ENCODE results near the gene BCL2.

Gene BCL2

GRCh38 chr18:63286926-63287325 is 32.6 kb downstream of the BCL2 start:
- Histone ChIP-seq H2AK5ac (ENCODE audit: low read length) (no peak overlapping the region), H2BK120ac (ENCODE audit: insufficient read depth, low read length, poor library complexity) (no peak overlapping the region), H4K91ac (ENCODE audit: low read depth, low read length) (no peak overlapping the region), H2BK5ac (ENCODE audit: low read depth, low read length, poor library complexity) (no peak overlapping the region), H3K4ac (ENCODE audit: low read depth, low read length) (no peak overlapping the region), H3K27me3 (ENCODE audit: insufficient read depth, low read length) (no peaks in the 10 kb centered on the region), H3K27ac (ENCODE audit: low read depth, low read length) (no peak overlapping the region), H3K9ac (ENCODE audit: low read length) (no peak overlapping the region), H3K23ac (ENCODE audit: low read length) (no peak overlapping the region), H3K79me2 (ENCODE audit: control insufficient read depth, insufficient read depth, low read length, poor library complexity) (no peaks in the 10 kb centered on the region), H2BK12ac (ENCODE audit: low read length) (no peak overlapping the region), H3K14ac (ENCODE audit: low read length) (no peak overlapping the region), H4K12ac (ENCODE audit: low read depth, low read length) (no peak overlapping the region), H3K36me3 (ENCODE audit: control insufficient read depth in 1 of 2, insufficient read depth in 2 of 2, low read length in 2 of 2) (no peaks in the 10 kb centered on the region), H3K18ac (ENCODE audit: low read length) (no peak overlapping the region), H2AFZ (ENCODE audit: insufficient read depth, low read length, poor library complexity) (no peak overlapping the region), H3K4me2 (ENCODE audit: low read length) (no peak overlapping the region), H3K4me3 (ENCODE audit: low read depth, low read length) (no peak overlapping the region), H3K4me1 (ENCODE audit: control insufficient read depth in 1 of 2, insufficient read depth in 2 of 2, low read length in 2 of 2) (no peaks in the 10 kb centered on the region), H3K79me1 (ENCODE audit: low read length) (no peaks in the 10 kb centered on the region), H4K8ac (ENCODE audit: low read depth, low read length) (no peak overlapping the region), H3K9me3 (ENCODE audit: insufficient read depth, low read depth, low read length) (no peaks in the 10 kb centered on the region)
- no peak for DNase-seq
- WGBS (ENCODE audit: extremely low coverage, insufficient coverage, insufficient read length), result no CpG with 5 or more reads among the region's 4 CpGs

- H3K27me3 ChIP-seq (ENCODE audit: insufficient read depth, low read length), result no peaks in the 10 kb centered on the region
- no CpG with 5 or more reads among the region's 14 CpGs for WGBS (ENCODE audit: extremely low coverage, insufficient coverage, insufficient read length)
- H3K14ac ChIP-seq (ENCODE audit: low read length), result no peak overlapping the region
- no peak overlapping the region for H2BK5ac ChIP-seq (ENCODE audit: low read depth, low read length, poor library complexity)
- no peak overlapping the region for H4K91ac ChIP-seq (ENCODE audit: low read depth, low read length)
- no peak overlapping the region for H3K4me2 ChIP-seq (ENCODE audit: low read length)
- no peak overlapping the region for H4K8ac ChIP-seq (ENCODE audit: low read depth, low read length)
- H2BK120ac ChIP-seq (ENCODE audit: insufficient read depth, low read length, poor library complexity), result no peak overlapping the region
- H3K9ac ChIP-seq (ENCODE audit: low read length), result no peak overlapping the region
- no peak overlapping the region for H4K12ac ChIP-seq (ENCODE audit: low read depth, low read length)
- no peaks in the 10 kb centered on the region for H3K9me3 ChIP-seq (ENCODE audit: insufficient read depth, low read depth, low read length)
- H3K18ac ChIP-seq (ENCODE audit: low read length), result no peak overlapping the region
- no peaks in the 10 kb centered on the region for H3K79me2 ChIP-seq (ENCODE audit: control insufficient read depth, insufficient read depth, low read length, poor library complexity)
- no peak overlapping the region for H2AK5ac ChIP-seq (ENCODE audit: low read length)
- H2BK12ac ChIP-seq (ENCODE audit: low read length), result no peak overlapping the region
- H3K4me1 ChIP-seq (ENCODE audit: control insufficient read depth in 1 of 2, insufficient read depth in 2 of 2, low read length in 2 of 2), result no peaks in the 10 kb centered on the region
- H3K4ac ChIP-seq (ENCODE audit: low read depth, low read length), result no peak overlapping the region
- H2AFZ ChIP-seq (ENCODE audit: insufficient read depth, low read length, poor library complexity), result no peak overlapping the region
- H3K36me3 ChIP-seq (ENCODE audit: control insufficient read depth in 1 of 2, insufficient read depth in 2 of 2, low read length in 2 of 2), result no peaks in the 10 kb centered on the region
- H3K4me3 ChIP-seq (ENCODE audit: low read depth, low read length), result no peak overlapping the region
- DNase-seq, result no peak
- no peak overlapping the region for H3K27ac ChIP-seq (ENCODE audit: low read depth, low read length)
- no peak overlapping the region for H3K23ac ChIP-seq (ENCODE audit: low read length)
- no peaks in the 10 kb centered on the region for H3K79me1 ChIP-seq (ENCODE audit: low read length)
Measured at GRCh38 chr18:63284827-63285733, 34.5 kb downstream of the BCL2 start.

- Histone ChIP-seq H3K18ac (ENCODE audit: low read length) (no peak overlapping the region), H3K4me3 (ENCODE audit: low read depth, low read length) (no peak overlapping the region), H3K79me1 (ENCODE audit: low read length) (no peaks in the 10 kb centered on the region)
Measured at GRCh38 chr18:63284173-63284799, 35.3 kb downstream of the BCL2 start.

GRCh38 chr18:63283305-63284094 is 36.1 kb downstream of the BCL2 start:
- no peak overlapping the region for H4K8ac ChIP-seq (ENCODE audit: low read depth, low read length)
- H3K4me3 ChIP-seq (ENCODE audit: low read depth, low read length), result no peak overlapping the region
- H2AK5ac ChIP-seq (ENCODE audit: low read length), result no peak overlapping the region
- no peak overlapping the region for H3K9ac ChIP-seq (ENCODE audit: low read length)
- no peak overlapping the region for H3K23ac ChIP-seq (ENCODE audit: low read length)
- H3K27ac ChIP-seq (ENCODE audit: low read depth, low read length), result no peak overlapping the region
- H2BK120ac ChIP-seq (ENCODE audit: insufficient read depth, low read length, poor library complexity), result no peak overlapping the region
- no peak overlapping the region for H3K14ac ChIP-seq (ENCODE audit: low read length)
- H3K36me3 ChIP-seq (ENCODE audit: control insufficient read depth in 1 of 2, insufficient read depth in 2 of 2, low read length in 2 of 2), result no peaks in the 10 kb centered on the region
- no peak overlapping the region for H2AFZ ChIP-seq (ENCODE audit: insufficient read depth, low read length, poor library complexity)
- H3K4me1 ChIP-seq (ENCODE audit: control insufficient read depth in 1 of 2, insufficient read depth in 2 of 2, low read length in 2 of 2), result no peaks in the 10 kb centered on the region
- H2BK12ac ChIP-seq (ENCODE audit: low read length), result no peak overlapping the region
- no peaks in the 10 kb centered on the region for H3K27me3 ChIP-seq (ENCODE audit: insufficient read depth, low read length)
- H2BK5ac ChIP-seq (ENCODE audit: low read depth, low read length, poor library complexity), result no peak overlapping the region
- H3K4ac ChIP-seq (ENCODE audit: low read depth, low read length), result no peak overlapping the region
- H3K18ac ChIP-seq (ENCODE audit: low read length), result no peak overlapping the region
- no CpG with 5 or more reads among the region's 16 CpGs for WGBS (ENCODE audit: extremely low coverage, insufficient coverage, insufficient read length)
- H3K4me2 ChIP-seq (ENCODE audit: low read length), result no peak overlapping the region
- H3K9me3 ChIP-seq (ENCODE audit: insufficient read depth, low read depth, low read length), result no peaks in the 10 kb centered on the region
- DNase-seq, result no peak
- no peak overlapping the region for H4K12ac ChIP-seq (ENCODE audit: low read depth, low read length)
- no peaks in the 10 kb centered on the region for H3K79me1 ChIP-seq (ENCODE audit: low read length)
- no peaks in the 10 kb centered on the region for H3K79me2 ChIP-seq (ENCODE audit: control insufficient read depth, insufficient read depth, low read length, poor library complexity)
- no peak overlapping the region for H4K91ac ChIP-seq (ENCODE audit: low read depth, low read length)

More at GRCh38 chr18:63284173-63284799, 35.3 kb downstream of the BCL2 start:
- no CpG with 5 or more reads among the region's 5 CpGs for WGBS (ENCODE audit: extremely low coverage, insufficient coverage, insufficient read length)
- H2BK12ac ChIP-seq (ENCODE audit: low read length), result no peak overlapping the region
- H3K4me1 ChIP-seq (ENCODE audit: control insufficient read depth in 1 of 2, insufficient read depth in 2 of 2, low read length in 2 of 2), result no peaks in the 10 kb centered on the region
- DNase-seq, result no peak
- H3K27ac ChIP-seq (ENCODE audit: low read depth, low read length), result no peak overlapping the region
- no peak overlapping the region for H3K23ac ChIP-seq (ENCODE audit: low read length)
- no peak overlapping the region for H3K4ac ChIP-seq (ENCODE audit: low read depth, low read length)
- no peak overlapping the region for H4K12ac ChIP-seq (ENCODE audit: low read depth, low read length)
- H2AK5ac ChIP-seq (ENCODE audit: low read length), result no peak overlapping the region
- H4K91ac ChIP-seq (ENCODE audit: low read depth, low read length), result no peak overlapping the region
- H2BK120ac ChIP-seq (ENCODE audit: insufficient read depth, low read length, poor library complexity), result no peak overlapping the region
- no peak overlapping the region for H4K8ac ChIP-seq (ENCODE audit: low read depth, low read length)
- no peak overlapping the region for H2BK5ac ChIP-seq (ENCODE audit: low read depth, low read length, poor library complexity)
- H3K4me2 ChIP-seq (ENCODE audit: low read length), result no peak overlapping the region
- H3K27me3 ChIP-seq (ENCODE audit: insufficient read depth, low read length), result no peaks in the 10 kb centered on the region
- H3K14ac ChIP-seq (ENCODE audit: low read length), result no peak overlapping the region
- H3K9me3 ChIP-seq (ENCODE audit: insufficient read depth, low read depth, low read length), result no peaks in the 10 kb centered on the region
- no peak overlapping the region for H3K9ac ChIP-seq (ENCODE audit: low read length)
- no peak overlapping the region for H2AFZ ChIP-seq (ENCODE audit: insufficient read depth, low read length, poor library complexity)
- no peaks in the 10 kb centered on the region for H3K36me3 ChIP-seq (ENCODE audit: control insufficient read depth in 1 of 2, insufficient read depth in 2 of 2, low read length in 2 of 2)
- H3K79me2 ChIP-seq (ENCODE audit: control insufficient read depth, insufficient read depth, low read length, poor library complexity), result no peaks in the 10 kb centered on the region

All from trophoblast cell (in vitro differentiated cells and primary cell).